Osteocyte (in vitro differentiated cells): ENCODE data around the gene SMIM14. TPM values are rescaled to one million over a fixed set of nuclear protein-coding genes. Genes with fewer than 3 reads are reported as not detected.
A peak's percentile ranks its signal among the peaks of the same experiment; 100 is the strongest.
"Not testable (repeated sequence)": the region's sequence is repeated elsewhere in the genome, so short reads cannot be mapped to it uniquely, and the experiment has no call there.

Source experiments
- DNase-seq: peaks from one replicate; pipeline ENCODE4 v3.0.0; 2021; ENCODE audit warnings: mixed read lengths; ENCODE audit not compliant: unreplicated experiment; ENCODE audit errors: extremely low spot score
- H3K27ac Mint-ChIP-seq: one replicate; pipeline ENCODE4 v1.8.0; 2021; ENCODE audit warnings: mild to moderate bottlenecking, mixed read lengths; ENCODE audit not compliant: unreplicated experiment
- H3K27me3 Mint-ChIP-seq: one replicate; pipeline ENCODE4 v1.8.0; 2021; ENCODE audit warnings: mixed read lengths; ENCODE audit not compliant: unreplicated experiment
- H3K36me3 Mint-ChIP-seq: one replicate; pipeline ENCODE4 v1.8.0; 2021; ENCODE audit warnings: mixed read lengths; ENCODE audit not compliant: unreplicated experiment
- H3K4me1 Mint-ChIP-seq: one replicate; pipeline ENCODE4 v1.8.0; 2021; ENCODE audit warnings: mixed read lengths; ENCODE audit not compliant: unreplicated experiment
- H3K4me3 Mint-ChIP-seq: one replicate; pipeline ENCODE4 v1.8.0; 2021; ENCODE audit warnings: mild to moderate bottlenecking, moderate library complexity, mixed read lengths; ENCODE audit not compliant: unreplicated experiment
- H3K9me3 Mint-ChIP-seq: one replicate; pipeline ENCODE4 v1.8.0; 2021; ENCODE audit warnings: mixed read lengths; ENCODE audit not compliant: unreplicated experiment
- total RNA-seq: library from RNA; stranded (reverse); gene quantifications from 2 replicates; pipeline ENCODE4 v1.2.1, GENCODE V29; 2021
- TF ChIP-seq, protein P1 (sequence below): fragments of 200-600 bp; sonication (generic); IDR thresholded peaks from 2 replicates; pipeline ENCODE4 v1.5.0; 2021; ENCODE audit warnings: antibody characterized with exemption, mild to moderate bottlenecking, moderate library complexity

Gene SMIM14
- total RNA-seq, 1 donor from 2014 or later: 67.1 TPM

DNA sequence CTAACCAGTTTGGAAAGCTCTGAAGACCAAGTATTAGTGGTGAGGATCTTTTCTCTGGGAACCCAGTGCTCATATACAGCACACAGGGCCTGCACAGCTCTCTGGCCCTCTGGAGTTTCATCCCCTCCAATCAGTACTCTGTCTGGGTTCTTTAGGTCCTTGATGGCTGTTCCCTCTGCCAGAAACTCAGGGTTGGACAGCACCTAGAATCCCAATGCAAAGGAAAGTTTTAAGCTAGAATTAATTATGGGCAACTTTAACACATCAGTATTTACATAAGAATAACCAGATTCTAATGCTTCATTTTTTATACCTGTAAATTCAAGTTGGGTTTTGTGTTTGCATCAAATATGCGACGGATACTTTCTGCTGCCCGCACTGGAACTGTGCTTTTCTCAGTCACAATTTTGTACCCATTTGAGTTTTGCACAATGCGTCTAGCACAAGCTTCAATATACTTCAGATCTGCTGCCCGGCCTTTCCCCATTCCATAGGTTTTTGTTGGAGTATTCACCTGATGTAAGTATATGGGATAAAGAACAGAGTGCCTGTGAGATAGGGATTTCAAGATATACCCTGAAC is 128.2 kb downstream of the SMIM14 start:
- TF ChIP-seq, protein P1, sequence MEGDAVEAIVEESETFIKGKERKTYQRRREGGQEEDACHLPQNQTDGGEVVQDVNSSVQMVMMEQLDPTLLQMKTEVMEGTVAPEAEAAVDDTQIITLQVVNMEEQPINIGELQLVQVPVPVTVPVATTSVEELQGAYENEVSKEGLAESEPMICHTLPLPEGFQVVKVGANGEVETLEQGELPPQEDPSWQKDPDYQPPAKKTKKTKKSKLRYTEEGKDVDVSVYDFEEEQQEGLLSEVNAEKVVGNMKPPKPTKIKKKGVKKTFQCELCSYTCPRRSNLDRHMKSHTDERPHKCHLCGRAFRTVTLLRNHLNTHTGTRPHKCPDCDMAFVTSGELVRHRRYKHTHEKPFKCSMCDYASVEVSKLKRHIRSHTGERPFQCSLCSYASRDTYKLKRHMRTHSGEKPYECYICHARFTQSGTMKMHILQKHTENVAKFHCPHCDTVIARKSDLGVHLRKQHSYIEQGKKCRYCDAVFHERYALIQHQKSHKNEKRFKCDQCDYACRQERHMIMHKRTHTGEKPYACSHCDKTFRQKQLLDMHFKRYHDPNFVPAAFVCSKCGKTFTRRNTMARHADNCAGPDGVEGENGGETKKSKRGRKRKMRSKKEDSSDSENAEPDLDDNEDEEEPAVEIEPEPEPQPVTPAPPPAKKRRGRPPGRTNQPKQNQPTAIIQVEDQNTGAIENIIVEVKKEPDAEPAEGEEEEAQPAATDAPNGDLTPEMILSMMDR: no peak
- no peaks in the 10 kb centered on the region for H3K9me3 Mint-ChIP-seq
- peaks cover 54% of the 10 kb centered on the region for H3K36me3 Mint-ChIP-seq
- no peak overlapping the region for H3K27ac Mint-ChIP-seq
- peaks cover 15% of the 10 kb centered on the region for H3K4me1 Mint-ChIP-seq
- H3K27me3 Mint-ChIP-seq: no peaks in the 10 kb centered on the region
- no peak overlapping the region for H3K4me3 Mint-ChIP-seq
- no peak for DNase-seq

DNA sequence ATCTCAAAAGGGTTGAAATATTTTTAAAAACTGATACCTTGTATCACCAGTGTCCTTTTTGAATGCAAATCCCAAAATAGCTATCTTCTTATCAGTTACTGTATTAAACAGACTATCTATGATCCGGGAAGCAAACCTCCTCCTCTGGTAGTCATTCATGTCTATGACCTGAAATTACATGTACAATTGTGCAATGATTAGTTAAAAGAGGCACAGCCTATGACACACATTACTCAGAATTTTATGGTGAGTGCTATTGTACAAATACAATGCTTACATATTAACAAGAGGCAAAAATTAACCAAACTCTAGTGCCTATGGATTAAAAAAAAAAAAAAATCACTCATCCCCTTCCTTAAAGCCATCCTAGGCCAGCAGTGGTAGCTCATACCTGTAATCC is 133.1 kb downstream of the SMIM14 start:
- no peaks in the 10 kb centered on the region for H3K9me3 Mint-ChIP-seq
- peaks cover 46% of the 10 kb centered on the region for H3K4me1 Mint-ChIP-seq
- TF ChIP-seq, protein P1: no peak
- no peak overlapping the region for H3K4me3 Mint-ChIP-seq
- H3K27me3 Mint-ChIP-seq: no peaks in the 10 kb centered on the region
- DNase-seq: no peak
- H3K27ac Mint-ChIP-seq: peak overlapping the region; percentile 60
- peaks cover 57% of the 10 kb centered on the region for H3K36me3 Mint-ChIP-seq

DNA sequence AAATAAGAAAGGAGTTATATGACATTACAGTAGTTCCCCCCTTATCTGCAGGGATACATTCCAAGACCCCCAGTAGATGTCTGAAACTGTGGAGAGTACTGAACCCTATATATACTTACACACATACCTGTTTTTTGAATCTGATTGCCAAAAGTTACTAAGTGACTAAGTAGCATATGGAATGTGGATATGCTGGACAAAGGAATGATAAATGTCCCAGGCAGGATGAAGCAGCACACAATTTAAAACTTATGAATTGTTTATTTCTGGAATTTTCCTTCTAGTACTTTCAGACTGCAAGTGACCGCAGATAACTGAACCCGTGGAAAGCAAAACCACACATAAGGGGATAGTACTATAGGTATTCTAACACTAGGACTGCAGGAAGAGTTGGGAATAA is 134.1 kb downstream of the SMIM14 start:
- Mint-ChIP-seq H3K4me1 (peaks cover 47% of the 10 kb centered on the region), H3K27me3 (no peaks in the 10 kb centered on the region), H3K36me3 (peaks cover 53% of the 10 kb centered on the region), H3K4me3 (no peak overlapping the region), H3K9me3 (no peaks in the 10 kb centered on the region), H3K27ac (peak overlapping the region; percentile 86)
- peak; percentile 10 for DNase-seq
- TF ChIP-seq, protein P1: no peak

DNA sequence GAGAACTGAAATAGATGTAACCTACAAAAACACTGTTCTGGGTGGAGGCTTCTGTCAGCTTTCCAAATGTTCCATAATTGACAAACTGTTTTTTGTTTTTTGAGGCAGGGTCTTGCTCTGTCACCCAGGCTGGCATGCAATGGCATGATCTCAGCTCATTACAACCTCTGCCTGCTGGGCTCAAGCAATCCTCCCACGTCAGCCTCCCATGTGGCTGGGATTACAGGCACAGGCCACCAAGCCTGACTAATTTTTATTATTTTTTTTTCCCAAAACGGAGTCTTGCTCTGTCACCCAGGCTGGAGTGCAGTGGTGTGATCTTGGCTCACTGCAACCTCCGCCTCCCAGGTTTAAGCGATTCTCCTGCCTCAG is 136.0 kb downstream of the SMIM14 start:
- Mint-ChIP-seq H3K4me1 (peaks cover 52% of the 10 kb centered on the region), H3K27ac (peak overlapping the region; percentile 86), H3K36me3 (peaks cover 54% of the 10 kb centered on the region)
- peak; percentile 79 for DNase-seq
- not testable (repeated sequence) for H3K4me3 Mint-ChIP-seq, H3K9me3 Mint-ChIP-seq, H3K27me3 Mint-ChIP-seq

DNA sequence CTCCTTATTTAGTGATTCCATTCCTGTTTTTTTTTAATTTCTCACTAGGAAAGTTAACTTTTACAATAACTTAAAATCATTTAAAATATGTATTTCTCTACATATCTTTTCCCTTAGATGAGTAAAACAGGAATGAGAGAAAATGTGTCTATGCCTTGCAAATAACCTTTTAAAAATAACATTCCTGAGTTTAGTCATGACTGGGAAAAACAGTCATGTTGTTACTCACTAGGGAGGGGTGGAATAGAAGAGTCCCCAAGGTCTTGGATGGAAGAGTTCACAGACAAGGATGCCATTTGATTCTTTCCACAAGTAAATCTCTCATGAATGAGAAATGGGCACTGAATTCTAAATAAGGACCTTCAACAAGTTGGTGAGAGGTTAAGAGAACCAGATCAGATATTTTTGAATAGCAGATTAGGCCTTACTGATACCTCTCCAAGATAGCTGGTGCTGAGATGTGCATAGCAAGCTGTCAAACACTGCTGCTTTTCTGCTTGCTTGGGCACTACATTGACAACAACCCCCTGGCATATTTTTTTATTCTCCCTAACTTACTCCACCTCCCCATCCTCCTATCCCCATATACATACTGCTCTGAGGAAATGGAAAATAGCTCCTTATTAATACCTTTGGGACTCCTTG is 136.5 kb downstream of the SMIM14 start:
- Mint-ChIP-seq H3K9me3 (no peaks in the 10 kb centered on the region), H3K27ac (peak overlapping the region; percentile 86), H3K4me1 (peaks cover 52% of the 10 kb centered on the region), H3K4me3 (no peak overlapping the region), H3K36me3 (peaks cover 55% of the 10 kb centered on the region), H3K27me3 (no peaks in the 10 kb centered on the region)
- peak; percentile 17 for DNase-seq
- TF ChIP-seq, protein P1: no peak
